H9 (cell line): ENCODE results near the gene CALCR. TPM values are rescaled to one million over a fixed set of nuclear protein-coding genes. Genes with fewer than 3 reads are reported as not detected.

ENCODE experiments used
- DNase-seq: peaks from one replicate; pipeline ENCODE4 v3.0.0-alpha.2; 2017
- H2AFZ ChIP-seq: one replicate; pipeline ENCODE4 v1.6.1; 2013; ENCODE audit warnings: mild to moderate bottlenecking, low read length, control low read depth, moderate library complexity
- H2AK5ac ChIP-seq: 2 replicates; pipeline ENCODE4 v1.6.1; 2013; ENCODE audit warnings: low read length, control low read depth, mixed read lengths; ENCODE audit not compliant: insufficient read length
- H2BK120ac ChIP-seq: one replicate; pipeline ENCODE4 v1.6.1; 2013; ENCODE audit warnings: low read depth, mild to moderate bottlenecking, low read length, control low read depth, inconsistent platforms; ENCODE audit not compliant: poor library complexity, severe bottlenecking
- H2BK12ac ChIP-seq: 2 replicates; pipeline ENCODE4 v1.6.1; 2013; ENCODE audit warnings: low read length, control low read depth, mixed read lengths, low read depth; ENCODE audit not compliant: insufficient read length
- H2BK15ac ChIP-seq: 2 replicates; pipeline ENCODE4 v1.6.1; 2013; ENCODE audit warnings: low read depth, low read length, control low read depth
- H2BK20ac ChIP-seq: one replicate; pipeline ENCODE4 v1.6.1; 2013; ENCODE audit warnings: low read depth, mild to moderate bottlenecking, low read length, control low read depth, inconsistent platforms; ENCODE audit not compliant: poor library complexity, severe bottlenecking
- H2BK5ac ChIP-seq: 2 replicates; pipeline ENCODE4 v1.6.1; 2013; ENCODE audit warnings: low read length, control low read depth, mixed read lengths; ENCODE audit not compliant: insufficient read length
- H3K14ac ChIP-seq: 2 replicates; pipeline ENCODE4 v1.6.1; 2013; ENCODE audit warnings: low read length, control low read depth; ENCODE audit not compliant: insufficient read depth
- H3K18ac ChIP-seq: 2 replicates; pipeline ENCODE4 v1.6.1; 2013; ENCODE audit warnings: low read depth, mild to moderate bottlenecking, mixed read lengths, low read length, control low read depth; ENCODE audit not compliant: insufficient read length
- H3K23ac ChIP-seq: 2 replicates; pipeline ENCODE4 v1.6.1; 2013; ENCODE audit warnings: low read length, control low read depth, mixed read lengths, low read depth; ENCODE audit not compliant: insufficient read length
- H3K23me2 ChIP-seq: 2 replicates; pipeline ENCODE4 v1.6.1; 2013; ENCODE audit warnings: low read depth, mild to moderate bottlenecking, mixed read lengths, low read length, control low read depth; ENCODE audit not compliant: insufficient read length, poor library complexity, severe bottlenecking
- H3K27ac ChIP-seq: 2 replicates; pipeline ENCODE4 v1.5.1; 2013; ENCODE audit warnings: low read length, control low read depth, mixed read lengths, low read depth; ENCODE audit not compliant: insufficient read length
- H3K27me3 ChIP-seq: 2 replicates; pipeline ENCODE4 v1.6.1; 2013; ENCODE audit warnings: low read length, control low read depth, inconsistent platforms; ENCODE audit not compliant: insufficient read depth
- H3K4ac ChIP-seq: 2 replicates; pipeline ENCODE4 v1.6.1; 2013; ENCODE audit warnings: low read depth, mild to moderate bottlenecking, control low read depth, inconsistent platforms, low read length, moderate library complexity
- H3K4me1 ChIP-seq: 2 replicates; pipeline ENCODE4 v1.6.1; 2013; ENCODE audit warnings: low read length, control low read depth, inconsistent platforms; ENCODE audit not compliant: insufficient read depth
- H3K4me2 ChIP-seq: 2 replicates; pipeline ENCODE4 v1.6.1; 2013; ENCODE audit warnings: low read length, control low read depth, mixed read lengths; ENCODE audit not compliant: insufficient read length, insufficient read depth
- H3K56ac ChIP-seq: 2 replicates; pipeline ENCODE4 v1.6.1; 2013; ENCODE audit warnings: low read depth, mild to moderate bottlenecking, mixed read lengths, low read length, control low read depth; ENCODE audit not compliant: insufficient read length
- H3K79me1 ChIP-seq: 2 replicates; pipeline ENCODE4 v1.6.1; 2013; ENCODE audit warnings: low read depth, mild to moderate bottlenecking, moderate library complexity, low read length, control low read depth, inconsistent platforms; ENCODE audit not compliant: insufficient read depth, poor library complexity, severe bottlenecking
- H3K79me2 ChIP-seq: 2 replicates; pipeline ENCODE4 v1.6.1; 2013; ENCODE audit warnings: low read length, control low read depth, inconsistent platforms; ENCODE audit not compliant: insufficient read depth
- H3K9ac ChIP-seq: 2 replicates; pipeline ENCODE4 v1.6.1; 2013; ENCODE audit warnings: low read length, control low read depth, mixed read lengths; ENCODE audit not compliant: insufficient read length; ENCODE audit errors: extremely low read depth
- H3K9me3 ChIP-seq: one replicate; pipeline ENCODE4 v1.6.1; 2013; ENCODE audit warnings: low read depth, low read length, inconsistent platforms; ENCODE audit not compliant: control insufficient read depth
- H3T11ph ChIP-seq: one replicate; pipeline ENCODE4 v1.6.1; 2013; ENCODE audit warnings: mild to moderate bottlenecking, low read length, control low read depth, inconsistent platforms
- H4K20me1 ChIP-seq: one replicate; pipeline ENCODE4 v1.6.1; 2013; ENCODE audit not compliant: control insufficient read depth, insufficient read length, insufficient read depth
- H4K5ac ChIP-seq: 2 replicates; pipeline ENCODE4 v1.6.1; 2013; ENCODE audit warnings: low read depth, mild to moderate bottlenecking, mixed read lengths, low read length, control low read depth; ENCODE audit not compliant: insufficient read length
- H4K8ac ChIP-seq: replicated peaks from 2 replicates; pipeline ENCODE4 v1.6.1; 2013; ENCODE audit warnings: low read length, control low read depth, mixed read lengths, low read depth; ENCODE audit not compliant: insufficient read length
- H4K91ac ChIP-seq: 2 replicates; pipeline ENCODE4 v1.6.1; 2013; ENCODE audit warnings: low read depth, mild to moderate bottlenecking, moderate library complexity, mixed read lengths, low read length, control low read depth; ENCODE audit not compliant: insufficient read length
- H3K27ac Mint-ChIP-seq, 3 experiments: 2 replicates in 2 of 3; 3 replicates in 1 of 3; pipeline ENCODE4 v1.8.0; 2020 to 2021; ENCODE audit warnings: mixed read lengths in 3 of 3, mild to moderate bottlenecking in 1 of 3, moderate library complexity in 1 of 3
- H3K27me3 Mint-ChIP-seq: 2 replicates; pipeline ENCODE4 v1.8.0; 2021; ENCODE audit warnings: low read depth, mild to moderate bottlenecking, moderate library complexity, mixed read lengths
- H3K36me3 Mint-ChIP-seq, 3 experiments: 2 replicates in 2 of 3; 3 replicates in 1 of 3; pipeline ENCODE4 v1.8.0; 2020 to 2021; ENCODE audit warnings: low read depth in 3 of 3, mixed read lengths in 3 of 3; ENCODE audit not compliant: insufficient read depth in 1 of 3
- H3K4me1 Mint-ChIP-seq, 2 experiments: 2 replicates each; pipeline ENCODE4 v1.8.0; 2020; ENCODE audit warnings: mixed read lengths in 2 of 2
- H3K4me3 Mint-ChIP-seq, 2 experiments: 2 replicates in 1 of 2; 3 replicates in 1 of 2; pipeline ENCODE4 v1.8.0; 2020 to 2021; ENCODE audit warnings: mild to moderate bottlenecking in 2 of 2, mixed read lengths in 2 of 2, moderate library complexity in 1 of 2
- H3K9me3 Mint-ChIP-seq, 2 experiments: 2 replicates in 1 of 2; 3 replicates in 1 of 2; pipeline ENCODE4 v1.8.0; 2020; ENCODE audit warnings: mild to moderate bottlenecking in 2 of 2, mixed read lengths in 2 of 2, moderate library complexity in 1 of 2
- WGBS: extraction: QIAGEN DNeasy Blood & Tissue Kit; methylation state at CpG from one replicate; pipeline ENCODE4 v1.1.7; 2013; ENCODE audit warnings: missing lambda C conversion rate, low lambda C conversion rate, mixed read lengths; ENCODE audit not compliant: insufficient read length; ENCODE audit errors: extremely low coverage; 5-methylcytosine and 5-hydroxymethylcytosine counted together
- total RNA-seq: library from RNA; stranded (reverse); gene quantifications from 2 replicates; pipeline ENCODE4 v1.2.1, GENCODE V29; 2021
- TF ChIP-seq, protein P1 (sequence below): fragments of 200-600 bp; sonication (generic); conservative IDR thresholded peaks from 3 replicates; pipeline ENCODE4 v1.8.0; 2021; ENCODE audit warnings: antibody characterized with exemption, mild to moderate bottlenecking

The CALCR gene
- total RNA-seq, 1 experiment from 2014 or later = 0.52 TPM

DNA sequence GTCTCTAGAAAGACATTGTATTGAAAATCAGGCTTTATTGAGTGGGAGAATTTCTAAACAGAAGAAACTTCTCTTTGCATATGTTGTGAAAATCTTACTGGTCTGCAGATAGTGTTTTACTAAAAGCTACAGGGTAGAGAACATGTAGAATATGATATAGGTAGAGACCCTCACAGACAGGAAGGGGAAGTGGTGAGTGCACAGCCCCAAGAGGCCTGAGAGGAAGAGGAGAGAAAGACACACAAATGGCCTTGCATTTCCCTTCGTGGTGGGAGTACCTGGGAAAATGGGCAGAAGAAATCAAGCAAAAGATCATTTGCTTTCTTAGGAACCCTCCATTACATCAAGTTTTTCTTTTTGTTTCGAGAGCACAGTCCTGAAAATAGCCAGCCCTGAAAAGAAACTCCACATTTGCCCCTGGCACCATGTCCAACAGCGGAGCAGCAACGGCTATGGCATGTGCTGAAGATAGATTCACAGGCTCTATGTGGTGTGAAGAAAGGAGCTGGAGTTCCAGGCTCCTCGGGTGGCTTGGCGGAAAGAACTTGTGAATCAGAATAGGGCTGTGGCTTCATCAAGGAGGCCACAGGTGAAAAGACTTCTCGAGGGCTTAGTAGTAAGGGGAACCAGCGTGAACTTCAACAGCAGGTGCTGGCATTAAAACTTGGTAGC lies 143.5 kb downstream of the CALCR start:
- WGBS = no CpG with 5 or more reads among the region's 8 CpGs
- Histone ChIP-seq H4K20me1 (no peaks in the 10 kb centered on the region), H4K91ac (no peak overlapping the region), H3K27ac (no peak overlapping the region), H2AFZ (no peak overlapping the region), H3K4ac (no peak overlapping the region), H2BK15ac (no peak overlapping the region), H2AK5ac (no peak overlapping the region), H3K4me1 (0 out of 2 replicates have a peak, but pooled peaks cover 2% of the 10 kb centered on the region), H3K23me2 (no peaks in the 10 kb centered on the region), H3T11ph (no peak overlapping the region), H4K5ac (no peak overlapping the region), H4K8ac (no peak overlapping the region), H2BK5ac (no peak overlapping the region), H3K23ac (no peak overlapping the region), H2BK20ac (no peak overlapping the region), H3K4me2 (no peak overlapping the region), H3K9ac (no peak overlapping the region), H2BK120ac (no peak overlapping the region), H3K14ac (no peak overlapping the region), H3K27me3 (no peaks in the 10 kb centered on the region), H3K18ac (no peak overlapping the region), H3K79me1 (no peaks in the 10 kb centered on the region), H3K79me2 (no peaks in the 10 kb centered on the region), H3K56ac (no peak overlapping the region), H2BK12ac (no peak overlapping the region), H3K9me3 (no peaks in the 10 kb centered on the region)
- H3K27me3 Mint-ChIP-seq = no peaks in the 10 kb centered on the region
- no peaks in the 10 kb centered on the region for H3K9me3 Mint-ChIP-seq
- no peaks in the 10 kb centered on the region for H3K36me3 Mint-ChIP-seq
- TF ChIP-seq, protein P1, sequence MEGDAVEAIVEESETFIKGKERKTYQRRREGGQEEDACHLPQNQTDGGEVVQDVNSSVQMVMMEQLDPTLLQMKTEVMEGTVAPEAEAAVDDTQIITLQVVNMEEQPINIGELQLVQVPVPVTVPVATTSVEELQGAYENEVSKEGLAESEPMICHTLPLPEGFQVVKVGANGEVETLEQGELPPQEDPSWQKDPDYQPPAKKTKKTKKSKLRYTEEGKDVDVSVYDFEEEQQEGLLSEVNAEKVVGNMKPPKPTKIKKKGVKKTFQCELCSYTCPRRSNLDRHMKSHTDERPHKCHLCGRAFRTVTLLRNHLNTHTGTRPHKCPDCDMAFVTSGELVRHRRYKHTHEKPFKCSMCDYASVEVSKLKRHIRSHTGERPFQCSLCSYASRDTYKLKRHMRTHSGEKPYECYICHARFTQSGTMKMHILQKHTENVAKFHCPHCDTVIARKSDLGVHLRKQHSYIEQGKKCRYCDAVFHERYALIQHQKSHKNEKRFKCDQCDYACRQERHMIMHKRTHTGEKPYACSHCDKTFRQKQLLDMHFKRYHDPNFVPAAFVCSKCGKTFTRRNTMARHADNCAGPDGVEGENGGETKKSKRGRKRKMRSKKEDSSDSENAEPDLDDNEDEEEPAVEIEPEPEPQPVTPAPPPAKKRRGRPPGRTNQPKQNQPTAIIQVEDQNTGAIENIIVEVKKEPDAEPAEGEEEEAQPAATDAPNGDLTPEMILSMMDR = no peak
- H3K4me3 Mint-ChIP-seq = no peak overlapping the region
- peak overlapping the region in 1 of 3 experiments; percentile 3; a peak in 1 of 7 replicates for H3K27ac Mint-ChIP-seq
- DNase-seq = no peak
- peaks cover 12 to 13% of the 10 kb centered on the region in 2 experiments; a peak in 3 of 4 replicates for H3K4me1 Mint-ChIP-seq
